ENCODE data around the gene TXNDC5. TPM values are rescaled to one million over a fixed set of nuclear protein-coding genes. Genes with fewer than 3 reads are reported as not detected.

Gene TXNDC5
- total and polyA plus RNA-seq, 2 donors (not counting 3 experiments of a cell fraction or from before 2014, with no cell fraction given), result 1,665 to 2,629 TPM

- H3K4me2 ChIP-seq (ENCODE audit: insufficient read depth, low read length), result no peak overlapping the region
- DNase-seq (ENCODE audit: low read depth, low spot score) (no peak), FAIRE-seq (no peak)
- H3K79me2 ChIP-seq (ENCODE audit: control insufficient read depth, insufficient read depth, low read length), result peaks cover 24% of the 10 kb centered on the region
- H3K36me3 ChIP-seq (ENCODE audit: control insufficient read depth in 2 of 2, extremely low read depth in 1 of 2, insufficient read depth in 2 of 2, low read length in 2 of 2), result peaks cover 0 to 5% of the 10 kb centered on the region in 2 experiments
- no TSS peak for BruUV-seq (replicated peaks)
- H3K9ac ChIP-seq (replicated peaks; ENCODE audit: extremely low read depth, insufficient read depth, low read length), result no peak overlapping the region
- dilution Hi-C loops (cut with MboI; ENCODE audit: extremely low pct_ligation_motif_present, low sequenced_read_pairs) (no loop called here), intact Hi-C loops (cut with micrococcal nuclease) (no loop called here)
- ChIA-PET POLR2A (no interaction called here), CTCF (interaction anchor here (1.4 kb wide), 1 partner anchor 79 kb away, joined by 8 read pairs; no protein-coding TSS in a partner anchor)
- H2AFZ ChIP-seq (ENCODE audit: low read depth, low read length), result no peak overlapping the region
- H3K4me1 ChIP-seq (ENCODE audit: control insufficient read depth, extremely low read depth, insufficient read depth, low read length), result peaks cover 24% of the 10 kb centered on the region
- no peak overlapping the region for H3K4me3 ChIP-seq (replicated peaks in 1 of 3; ENCODE audit: insufficient read depth in 1 of 3, low read depth in 1 of 3, low read length in 3 of 3)
- no peaks in the 10 kb centered on the region for H4K20me1 ChIP-seq (replicated peaks; ENCODE audit: control insufficient read depth, extremely low read depth, insufficient read depth, low read length)
- no peak overlapping the region for H3K27ac ChIP-seq (ENCODE audit: insufficient read depth, low read depth, low read length)
- H3K9me3 ChIP-seq (replicated peaks; ENCODE audit: control insufficient read depth, insufficient read depth, low read length), result no peaks in the 10 kb centered on the region
- TF ChIP-seq EZH2 (IDR thresholded peaks at IDR 0.05; ENCODE audit: borderline replicate concordance, low read depth, low read length, severe bottlenecking) (no peak), POLR2AphosphoS5 (IDR thresholded peaks at IDR 0.05; ENCODE audit: insufficient read depth, low read depth, low read length) (no peak), JUN (IDR thresholded peaks at IDR 0.05; ENCODE audit: borderline replicate concordance, insufficient read depth, insufficient read length, low read depth) (no peak), CTCF (IDR thresholded peaks at IDR 0.05; ENCODE audit: extremely low read depth in 1 of 2, insufficient read depth in 1 of 2, low read depth in 1 of 2, low read length in 2 of 2) (no peak), MYC (IDR thresholded peaks at IDR 0.05; ENCODE audit: low read depth, low read length) (no peak), FOS (IDR thresholded peaks at IDR 0.05; ENCODE audit: borderline replicate concordance, insufficient read depth, low read length) (no peak), GATA2 (IDR thresholded peaks at IDR 0.05; ENCODE audit: insufficient read depth, insufficient read length, low read depth, low read length) (no peak), POLR2A (IDR thresholded peaks at IDR 0.05; ENCODE audit: low read depth, low read length) (no peak), MAX (IDR thresholded peaks at IDR 0.05; ENCODE audit: insufficient read depth, insufficient read length) (no peak)
- H3K9me1 ChIP-seq (replicated peaks; ENCODE audit: control insufficient read depth, extremely low read depth, insufficient read depth, low read length), result no peaks in the 10 kb centered on the region
- no peaks in the 10 kb centered on the region for H3K27me3 ChIP-seq (ENCODE audit: control insufficient read depth in 2 of 2, insufficient read depth in 2 of 2, low read length in 2 of 2)
Measured at GRCh38 chr6:7912736-7913517, 2.3 kb upstream of the TXNDC5 start.

Data from endothelial cell of umbilical vein (primary cell).